Measurements from ENCODE around the gene LPCAT1. TPM values are rescaled to one million over a fixed set of nuclear protein-coding genes. Genes with fewer than 3 reads are reported as not detected.

The LPCAT1 gene
- total RNA-seq, 2 donors from 2014 or later = 17.1 to 27.3 TPM

DNA sequence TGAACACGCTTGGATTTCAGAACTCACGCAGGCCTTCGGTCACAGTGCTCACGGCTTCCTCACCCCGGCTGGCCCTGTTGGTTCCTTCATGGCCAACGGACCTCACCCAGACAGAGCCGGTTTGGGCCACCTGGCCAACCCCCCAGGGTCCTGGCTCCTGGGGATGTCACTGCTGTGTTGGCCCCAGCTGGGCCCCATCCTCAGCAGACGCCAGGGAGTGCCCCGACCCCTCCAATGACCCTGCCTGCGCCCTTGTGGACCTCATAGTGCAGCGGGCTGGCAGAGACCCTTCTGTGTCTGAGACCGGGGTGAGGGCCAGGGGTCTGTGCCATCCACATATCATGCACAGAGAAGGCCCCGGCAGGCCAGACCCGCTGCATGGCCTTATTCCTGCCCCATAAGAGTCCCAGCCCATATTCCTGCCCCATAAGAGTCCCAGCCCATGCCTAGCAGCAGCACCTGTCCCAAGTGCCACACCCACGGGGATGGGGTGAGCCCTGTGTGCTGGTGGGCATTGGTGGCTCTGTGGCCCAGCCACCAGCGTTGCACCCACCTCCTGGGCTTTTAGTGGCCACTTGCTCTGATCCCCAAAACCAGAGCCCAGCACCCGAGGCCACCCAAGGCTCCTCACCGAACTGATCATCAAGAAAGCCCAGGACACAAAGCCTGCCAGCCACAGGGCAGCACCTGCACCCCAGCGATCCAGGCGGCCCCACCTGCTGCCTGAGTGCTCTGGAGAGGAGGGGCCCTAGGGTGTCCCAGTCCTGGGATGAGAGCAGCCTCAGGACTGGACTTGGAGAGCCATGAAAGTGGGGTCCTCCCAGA lies 1.3 kb upstream of the LPCAT1 start:
- no peaks in the 10 kb centered on the region for H3K36me3 ChIP-seq
- no peak overlapping the region for H3K27ac ChIP-seq
- TF ChIP-seq, protein P1, sequence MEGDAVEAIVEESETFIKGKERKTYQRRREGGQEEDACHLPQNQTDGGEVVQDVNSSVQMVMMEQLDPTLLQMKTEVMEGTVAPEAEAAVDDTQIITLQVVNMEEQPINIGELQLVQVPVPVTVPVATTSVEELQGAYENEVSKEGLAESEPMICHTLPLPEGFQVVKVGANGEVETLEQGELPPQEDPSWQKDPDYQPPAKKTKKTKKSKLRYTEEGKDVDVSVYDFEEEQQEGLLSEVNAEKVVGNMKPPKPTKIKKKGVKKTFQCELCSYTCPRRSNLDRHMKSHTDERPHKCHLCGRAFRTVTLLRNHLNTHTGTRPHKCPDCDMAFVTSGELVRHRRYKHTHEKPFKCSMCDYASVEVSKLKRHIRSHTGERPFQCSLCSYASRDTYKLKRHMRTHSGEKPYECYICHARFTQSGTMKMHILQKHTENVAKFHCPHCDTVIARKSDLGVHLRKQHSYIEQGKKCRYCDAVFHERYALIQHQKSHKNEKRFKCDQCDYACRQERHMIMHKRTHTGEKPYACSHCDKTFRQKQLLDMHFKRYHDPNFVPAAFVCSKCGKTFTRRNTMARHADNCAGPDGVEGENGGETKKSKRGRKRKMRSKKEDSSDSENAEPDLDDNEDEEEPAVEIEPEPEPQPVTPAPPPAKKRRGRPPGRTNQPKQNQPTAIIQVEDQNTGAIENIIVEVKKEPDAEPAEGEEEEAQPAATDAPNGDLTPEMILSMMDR (IDR thresholded peaks at IDR 0.05) = no peak
- peak overlapping the region in 1 of 2 donors; percentile 80 for H3K9ac ChIP-seq (ENCODE audit: low read depth in 2 of 2, low read length in 2 of 2)
- intact Hi-C loops (cut with DNase I) = no loop called here
- peak overlapping the region; percentile 70 for H3K4me3 ChIP-seq
- peak; percentile 18 for DNase-seq
- no peaks in the 10 kb centered on the region for H3K4me1 ChIP-seq
- H3K27me3 ChIP-seq = no peaks in the 10 kb centered on the region
- no peaks in the 10 kb centered on the region for H3K9me3 ChIP-seq

DNA sequence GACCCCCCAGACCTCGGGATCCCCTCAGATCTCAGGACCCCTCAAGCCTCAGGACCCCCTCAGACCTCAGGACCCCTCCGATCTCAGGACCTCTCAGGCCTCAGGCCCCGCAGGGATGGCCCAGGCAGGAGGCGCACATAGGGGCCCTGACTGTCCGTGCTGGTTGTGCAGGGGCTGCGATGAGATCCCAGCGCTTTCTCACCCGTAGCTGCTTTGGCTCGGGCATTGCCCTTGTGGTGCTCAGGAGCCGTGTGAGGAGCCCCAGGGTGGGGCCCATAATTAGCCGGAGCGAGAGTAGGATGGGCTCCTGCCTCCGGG lies 680 bp upstream of the LPCAT1 start:
- TF ChIP-seq, protein P1 (IDR thresholded peaks at IDR 0.05) = no peak
- no peaks in the 10 kb centered on the region for H3K9me3 ChIP-seq
- H3K27ac ChIP-seq = peak overlapping the region; percentile 69
- H3K4me3 ChIP-seq = peak overlapping the region; percentile 70
- H3K4me1 ChIP-seq = no peaks in the 10 kb centered on the region
- H3K27me3 ChIP-seq = no peaks in the 10 kb centered on the region
- peak; percentile 21 for DNase-seq
- peak overlapping the region in 1 of 2 donors; percentile 80 for H3K9ac ChIP-seq (ENCODE audit: low read depth in 2 of 2, low read length in 2 of 2)
- H3K36me3 ChIP-seq = no peaks in the 10 kb centered on the region
- intact Hi-C loops (cut with DNase I) = no loop called here

DNA sequence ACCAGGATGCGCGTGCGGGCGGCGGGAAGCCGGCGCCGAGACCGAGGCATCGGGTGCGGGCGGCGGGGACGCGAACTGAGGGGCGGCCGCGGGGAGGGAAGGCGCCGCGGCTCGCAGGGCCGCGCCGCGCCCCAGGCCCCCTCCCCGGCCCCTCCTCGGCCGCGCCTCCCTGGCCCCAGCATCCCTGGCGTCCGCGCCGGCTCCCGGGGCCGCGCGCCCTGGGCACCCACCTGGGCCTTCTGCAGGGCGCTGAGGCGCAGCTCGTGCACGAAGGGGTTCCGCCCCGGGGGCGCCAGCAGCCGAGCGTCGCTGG lies 324 bp downstream of the LPCAT1 start:
- peak overlapping the region; percentile 70 for H3K4me3 ChIP-seq
- H3K27ac ChIP-seq = no peak overlapping the region
- intact Hi-C loops (cut with DNase I) = no loop called here
- no peaks in the 10 kb centered on the region for H3K36me3 ChIP-seq
- peak overlapping the region in 1 of 2 donors; percentile 79 for H3K9ac ChIP-seq (ENCODE audit: low read depth in 2 of 2, low read length in 2 of 2)
- DNase-seq = no peak
- H3K27me3 ChIP-seq = no peaks in the 10 kb centered on the region
- TF ChIP-seq, protein P1 (IDR thresholded peaks at IDR 0.05) = no peak
- no peaks in the 10 kb centered on the region for H3K9me3 ChIP-seq
- H3K4me1 ChIP-seq = no peaks in the 10 kb centered on the region

- TF ChIP-seq, protein P1 (IDR thresholded peaks at IDR 0.05) = no peak
- no peak overlapping the region for H3K27ac ChIP-seq
- intact Hi-C loops (cut with DNase I) = no loop called here
Measured at GRCh38 chr5:1522601-1523479, 920 bp downstream of the LPCAT1 start.

DNA sequence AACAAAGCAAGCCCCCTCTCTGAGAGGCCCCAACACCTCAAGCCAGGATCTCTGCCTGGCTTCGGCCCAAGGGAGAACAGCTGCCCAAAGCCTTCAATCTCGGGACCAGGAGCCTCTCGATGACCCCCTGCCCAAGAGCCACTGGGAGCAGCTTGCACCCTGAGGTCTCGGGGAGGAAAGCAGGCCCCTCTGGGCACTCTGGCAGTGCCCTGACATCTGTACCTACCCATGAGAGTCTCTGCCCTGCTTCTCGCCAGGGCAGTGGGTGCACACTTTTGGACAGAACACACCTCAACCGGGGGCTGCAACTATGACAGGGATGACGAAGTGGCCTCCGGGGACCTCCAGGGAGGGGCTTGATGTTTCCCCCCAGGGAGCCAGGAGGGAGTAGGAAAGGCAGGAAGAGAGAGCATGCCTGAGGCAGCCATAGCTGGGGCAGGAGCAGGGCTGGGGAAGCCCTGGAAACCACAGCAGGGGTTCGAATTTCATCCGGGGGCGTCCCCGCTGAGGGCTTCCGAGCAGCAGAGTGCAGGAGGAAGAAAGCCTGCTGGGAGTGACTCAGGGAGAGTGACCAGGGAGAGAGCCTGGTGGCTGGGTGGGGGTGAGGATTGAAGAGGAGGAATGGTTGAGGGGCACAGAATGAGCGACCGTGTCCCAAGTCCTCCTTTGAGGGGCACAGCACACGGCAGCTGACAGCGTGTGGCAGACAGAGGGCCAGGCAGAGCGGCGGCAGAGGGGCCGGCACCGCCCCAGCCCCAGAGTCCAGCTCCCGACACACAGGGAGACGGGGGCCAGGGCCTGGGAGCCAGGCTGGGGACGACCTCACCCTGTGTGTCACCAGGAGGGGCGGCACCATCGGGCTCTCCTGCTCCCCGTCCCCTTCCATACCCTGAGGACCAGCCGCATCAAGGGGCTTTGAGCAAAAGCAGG lies 1.8 kb downstream of the LPCAT1 start:
- Histone ChIP-seq H3K9ac (ENCODE audit: low read depth in 2 of 2, low read length in 2 of 2) (peak overlapping the region in 1 of 2 donors; percentile 56), H3K4me1 (no peaks in the 10 kb centered on the region), H3K27ac (no peak overlapping the region), H3K36me3 (no peaks in the 10 kb centered on the region), H3K27me3 (no peaks in the 10 kb centered on the region), H3K9me3 (no peaks in the 10 kb centered on the region), H3K4me3 (peak overlapping the region; percentile 70)
- intact Hi-C loops (cut with DNase I) = no loop called here
- DNase-seq = peak; percentile 19
- TF ChIP-seq, protein P1 (IDR thresholded peaks at IDR 0.05) = no peak

More at GRCh38 chr5:1522601-1523479, 920 bp downstream of the LPCAT1 start:
- H3K4me3 ChIP-seq = peak overlapping the region; percentile 70
- H3K9ac ChIP-seq (ENCODE audit: low read depth in 2 of 2, low read length in 2 of 2) = peak overlapping the region in 1 of 2 donors; percentile 79
- H3K9me3 ChIP-seq = no peaks in the 10 kb centered on the region
- H3K4me1 ChIP-seq = no peaks in the 10 kb centered on the region
- DNase-seq = peak; percentile 25
- no peaks in the 10 kb centered on the region for H3K36me3 ChIP-seq
- H3K27me3 ChIP-seq = no peaks in the 10 kb centered on the region
